ENCODE data around the gene RILPL1. TPM values are rescaled to one million over a fixed set of nuclear protein-coding genes. Genes with fewer than 3 reads are reported as not detected.
"Not testable (repeated sequence)": the region's sequence is repeated elsewhere in the genome, so short reads cannot be mapped to it uniquely, and the experiment has no call there.

RILPL1 gene
- total RNA-seq, 1 donor from 2014 or later = 5.9 TPM

- Mint-ChIP-seq H3K27ac (no peak overlapping the region), H3K36me3 (ENCODE audit: low read depth) (no peaks in the 10 kb centered on the region), H3K9me3 (no peaks in the 10 kb centered on the region), H3K4me3 (ENCODE audit: low read depth) (no peak overlapping the region), H3K4me1 (ENCODE audit: low read depth) (peaks cover 13% of the 10 kb centered on the region), H3K27me3 (ENCODE audit: low read depth) (no peaks in the 10 kb centered on the region)
- intact Hi-C loops (cut with micrococcal nuclease) = no loop called here
- no peak for DNase-seq (ENCODE audit: low spot score)
Measured at GRCh38 chr12:123483602-123484248, 49.8 kb downstream of the RILPL1 start.

GRCh38 chr12:123482876-123483275 lies 50.6 kb downstream of the RILPL1 start:
- Mint-ChIP-seq H3K9me3 (no peaks in the 10 kb centered on the region), H3K27ac (no peak overlapping the region), H3K27me3 (ENCODE audit: low read depth) (no peaks in the 10 kb centered on the region), H3K4me1 (ENCODE audit: low read depth) (peaks cover 13% of the 10 kb centered on the region), H3K36me3 (ENCODE audit: low read depth) (no peaks in the 10 kb centered on the region), H3K4me3 (ENCODE audit: low read depth) (no peak overlapping the region)
- DNase-seq (ENCODE audit: low spot score) = no peak
- intact Hi-C loops (cut with micrococcal nuclease) = no loop called here

GRCh38 chr12:123481251-123481650 lies 52.3 kb downstream of the RILPL1 start:
- H3K27ac Mint-ChIP-seq; H3K36me3 Mint-ChIP-seq (ENCODE audit: low read depth); intact Hi-C loops (cut with micrococcal nuclease); H3K27me3 Mint-ChIP-seq (ENCODE audit: low read depth); DNase-seq (ENCODE audit: low spot score); H3K9me3 Mint-ChIP-seq; H3K4me3 Mint-ChIP-seq (ENCODE audit: low read depth): not testable (repeated sequence)
- H3K4me1 Mint-ChIP-seq (ENCODE audit: low read depth) = peaks cover 13% of the 10 kb centered on the region

- no peaks in the 10 kb centered on the region for H3K27me3 Mint-ChIP-seq (ENCODE audit: low read depth)
- peaks cover 16% of the 10 kb centered on the region for H3K4me1 Mint-ChIP-seq (ENCODE audit: low read depth)
- no peak for DNase-seq (ENCODE audit: low spot score)
- no peaks in the 10 kb centered on the region for H3K9me3 Mint-ChIP-seq
- intact Hi-C loops (cut with micrococcal nuclease) = no loop called here
- no peak overlapping the region for H3K4me3 Mint-ChIP-seq (ENCODE audit: low read depth)
- no peaks in the 10 kb centered on the region for H3K36me3 Mint-ChIP-seq (ENCODE audit: low read depth)
- H3K27ac Mint-ChIP-seq = no peak overlapping the region
Measured at GRCh38 chr12:123479442-123480180, 53.9 kb downstream of the RILPL1 start.

GRCh38 chr12:123478762-123479161 lies 54.8 kb downstream of the RILPL1 start:
- Mint-ChIP-seq H3K36me3 (ENCODE audit: low read depth) (no peaks in the 10 kb centered on the region), H3K9me3 (no peaks in the 10 kb centered on the region), H3K27me3 (ENCODE audit: low read depth) (no peaks in the 10 kb centered on the region), H3K4me3 (ENCODE audit: low read depth) (no peak overlapping the region), H3K27ac (no peak overlapping the region), H3K4me1 (ENCODE audit: low read depth) (peaks cover 10% of the 10 kb centered on the region)
- DNase-seq (ENCODE audit: low spot score) = no peak
- intact Hi-C loops (cut with micrococcal nuclease) = no loop called here

- intact Hi-C loops (cut with micrococcal nuclease) = no loop called here
- Mint-ChIP-seq H3K27ac (no peak overlapping the region), H3K4me3 (ENCODE audit: low read depth) (no peak overlapping the region), H3K4me1 (ENCODE audit: low read depth) (peaks cover 7% of the 10 kb centered on the region), H3K27me3 (ENCODE audit: low read depth) (no peaks in the 10 kb centered on the region), H3K36me3 (ENCODE audit: low read depth) (no peaks in the 10 kb centered on the region), H3K9me3 (no peaks in the 10 kb centered on the region)
- no peak for DNase-seq (ENCODE audit: low spot score)
Measured at GRCh38 chr12:123478069-123478468, 55.5 kb downstream of the RILPL1 start.

GRCh38 chr12:123475246-123475703 lies 58.2 kb downstream of the RILPL1 start:
- intact Hi-C loops (cut with micrococcal nuclease) = no loop called here
- Mint-ChIP-seq H3K36me3 (ENCODE audit: low read depth) (peaks cover 14% of the 10 kb centered on the region), H3K27ac (no peak overlapping the region), H3K4me1 (ENCODE audit: low read depth) (peaks cover 7% of the 10 kb centered on the region), H3K9me3 (no peaks in the 10 kb centered on the region), H3K27me3 (ENCODE audit: low read depth) (no peaks in the 10 kb centered on the region), H3K4me3 (ENCODE audit: low read depth) (no peak overlapping the region)
- DNase-seq (ENCODE audit: low spot score) = no peak

GRCh38 chr12:123474485-123475245 lies 58.9 kb downstream of the RILPL1 start:
- no peak for DNase-seq (ENCODE audit: low spot score)
- Mint-ChIP-seq H3K27me3 (ENCODE audit: low read depth) (no peaks in the 10 kb centered on the region), H3K36me3 (ENCODE audit: low read depth) (peaks cover 16% of the 10 kb centered on the region), H3K27ac (no peak overlapping the region), H3K4me3 (ENCODE audit: low read depth) (no peak overlapping the region), H3K9me3 (no peaks in the 10 kb centered on the region), H3K4me1 (ENCODE audit: low read depth) (peaks cover 7% of the 10 kb centered on the region)
- intact Hi-C loops (cut with micrococcal nuclease) = no loop called here

- Mint-ChIP-seq H3K36me3 (ENCODE audit: low read depth) (peaks cover 19% of the 10 kb centered on the region), H3K27ac (no peak overlapping the region), H3K9me3 (no peaks in the 10 kb centered on the region), H3K4me3 (ENCODE audit: low read depth) (no peak overlapping the region), H3K4me1 (ENCODE audit: low read depth) (peaks cover 7% of the 10 kb centered on the region), H3K27me3 (ENCODE audit: low read depth) (no peaks in the 10 kb centered on the region)
- intact Hi-C loops (cut with micrococcal nuclease) = no loop called here
- DNase-seq (ENCODE audit: low spot score) = no peak
Measured at GRCh38 chr12:123472438-123472849, 61.1 kb downstream of the RILPL1 start.

- H3K9me3 Mint-ChIP-seq = no peaks in the 10 kb centered on the region
Measured at GRCh38 chr12:123471374-123472068, 62.0 kb downstream of the RILPL1 start.

GRCh38 chr12:123469978-123470377 lies 63.5 kb downstream of the RILPL1 start:
- no peak overlapping the region for H3K27ac Mint-ChIP-seq
- H3K9me3 Mint-ChIP-seq = no peaks in the 10 kb centered on the region
- peaks cover 41% of the 10 kb centered on the region for H3K36me3 Mint-ChIP-seq (ENCODE audit: low read depth)
- H3K27me3 Mint-ChIP-seq (ENCODE audit: low read depth) = no peaks in the 10 kb centered on the region
- intact Hi-C loops (cut with micrococcal nuclease) = no loop called here
- H3K4me3 Mint-ChIP-seq (ENCODE audit: low read depth) = no peak overlapping the region
- no peak for DNase-seq (ENCODE audit: low spot score)
- peaks cover 5% of the 10 kb centered on the region for H3K4me1 Mint-ChIP-seq (ENCODE audit: low read depth)

More at GRCh38 chr12:123471374-123472068, 62.0 kb downstream of the RILPL1 start:
- H3K27ac Mint-ChIP-seq = no peak overlapping the region
- no peak for DNase-seq (ENCODE audit: low spot score)
- peaks cover 26% of the 10 kb centered on the region for H3K36me3 Mint-ChIP-seq (ENCODE audit: low read depth)
- intact Hi-C loops (cut with micrococcal nuclease) = no loop called here
- H3K4me1 Mint-ChIP-seq (ENCODE audit: low read depth) = peaks cover 7% of the 10 kb centered on the region
- H3K4me3 Mint-ChIP-seq (ENCODE audit: low read depth) = no peak overlapping the region
- no peaks in the 10 kb centered on the region for H3K27me3 Mint-ChIP-seq (ENCODE audit: low read depth)

- no peaks in the 10 kb centered on the region for H3K4me1 Mint-ChIP-seq (ENCODE audit: low read depth)
- H3K9me3 Mint-ChIP-seq = no peaks in the 10 kb centered on the region
- H3K4me3 Mint-ChIP-seq (ENCODE audit: low read depth) = no peak overlapping the region
- DNase-seq (ENCODE audit: low spot score) = no peak
- peaks cover 44% of the 10 kb centered on the region for H3K36me3 Mint-ChIP-seq (ENCODE audit: low read depth)
- H3K27me3 Mint-ChIP-seq (ENCODE audit: low read depth) = no peaks in the 10 kb centered on the region
- intact Hi-C loops (cut with micrococcal nuclease) = no loop called here
- no peak overlapping the region for H3K27ac Mint-ChIP-seq
Measured at GRCh38 chr12:123468786-123469185, 64.7 kb downstream of the RILPL1 start.
